D721Med (cell line): Measurements from ENCODE around the gene ZNF469.

ENCODE experiments used
- DNase-seq: peaks from one replicate; pipeline ENCODE4 v3.0.0; 2011; ENCODE audit warnings: low spot score; ENCODE audit not compliant: insufficient read length
- FAIRE-seq: peaks from 2 replicates; lab custom pipeline; 2011; peaks lifted over from hg19 to GRCh38; lab: Jason Lieb, UNC
- CTCF ChIP-seq: IDR thresholded peaks from 2 replicates; pipeline ENCODE4 v1.5.1; 2012; ENCODE audit warnings: mild to moderate bottlenecking, control low read depth; ENCODE audit not compliant: insufficient read depth; ENCODE audit errors: missing control alignments

Gene ZNF469

GRCh38 chr16:88352261-88353200 lies 30.2 kb upstream of the ZNF469 start:
- FAIRE-seq, result no peak
- TF ChIP-seq CTCF, result no peak
- DNase-seq, result no peak

GRCh38 chr16:88353232-88353631 lies 29.5 kb upstream of the ZNF469 start:
- no peak for TF ChIP-seq CTCF
- FAIRE-seq (no peak), DNase-seq (no peak)

- no peak for TF ChIP-seq CTCF
- DNase-seq (no peak), FAIRE-seq (no peak)
Measured at GRCh38 chr16:88353691-88354090, 29.1 kb upstream of the ZNF469 start.

GRCh38 chr16:88354229-88355092 lies 28.3 kb upstream of the ZNF469 start:
- TF ChIP-seq CTCF, result no peak
- FAIRE-seq (no peak), DNase-seq (no peak)

- no peak for DNase-seq
- FAIRE-seq, result no peak
- no peak for TF ChIP-seq CTCF
Measured at GRCh38 chr16:88355093-88355388, 27.7 kb upstream of the ZNF469 start.

GRCh38 chr16:88355389-88356123 lies 27.2 kb upstream of the ZNF469 start:
- DNase-seq (no peak), FAIRE-seq (no peak)
- no peak for TF ChIP-seq CTCF
